ENCODE results near the gene C14orf180. TPM values are rescaled to one million over a fixed set of nuclear protein-coding genes. Genes with fewer than 3 reads are reported as not detected.

Gene C14orf180
- total RNA-seq, 1 donor from 2014 or later = not detected

GRCh38 chr14:104596451-104596918 lies 16.9 kb downstream of the C14orf180 start:
- H3K4me3 Mint-ChIP-seq (ENCODE audit: unreplicated experiment) = no peak overlapping the region
- no peaks in the 10 kb centered on the region for H4K20me1 ChIP-seq (ENCODE audit: insufficient read depth, low read length)
- no peaks in the 10 kb centered on the region for H3K79me2 ChIP-seq (ENCODE audit: insufficient read depth, low read length)
- H3K9me3 ChIP-seq (ENCODE audit: insufficient read depth, low read depth, low read length) = no peaks in the 10 kb centered on the region
- peaks cover 2% of the 10 kb centered on the region for H3K36me3 Mint-ChIP-seq (ENCODE audit: low read depth, unreplicated experiment)
- FAIRE-seq (no peak), DNase-seq (ENCODE audit: low read depth) (no peak)
- H3K4me1 Mint-ChIP-seq (ENCODE audit: low read depth, unreplicated experiment) = no peaks in the 10 kb centered on the region
- TF ChIP-seq CTCF (IDR thresholded peaks at IDR 0.05; ENCODE audit: insufficient read depth, low read depth, low read length) = no peak
- TF ChIP-seq EZH2 (IDR thresholded peaks at IDR 0.05; ENCODE audit: insufficient read depth, low read length) = no peak
- no peaks in the 10 kb centered on the region for H3K4me1 ChIP-seq (ENCODE audit: insufficient read depth, low read length)
- H3K4me2 ChIP-seq (ENCODE audit: low read length) = no peak overlapping the region
- H3K36me3 ChIP-seq (ENCODE audit: insufficient read depth, low read length) = no peaks in the 10 kb centered on the region
- no peaks in the 10 kb centered on the region for H3K9me3 Mint-ChIP-seq (ENCODE audit: unreplicated experiment)
- peaks cover 40% of the 10 kb centered on the region for H3K27me3 Mint-ChIP-seq (ENCODE audit: low read depth, unreplicated experiment)
- no peak overlapping the region for H3K27ac ChIP-seq (ENCODE audit: low read depth, low read length)
- H3K27ac Mint-ChIP-seq (ENCODE audit: unreplicated experiment) = no peak overlapping the region
- H3K4me3 ChIP-seq (ENCODE audit: insufficient read depth, low read depth, low read length) = no peak overlapping the region
- no peak overlapping the region for H2AFZ ChIP-seq (ENCODE audit: low read depth, low read length)
- no peak overlapping the region for H3K9ac ChIP-seq (ENCODE audit: low read length)
- peaks cover 2% of the 10 kb centered on the region for H3K27me3 ChIP-seq (ENCODE audit: insufficient read depth, low read length)

DNA sequence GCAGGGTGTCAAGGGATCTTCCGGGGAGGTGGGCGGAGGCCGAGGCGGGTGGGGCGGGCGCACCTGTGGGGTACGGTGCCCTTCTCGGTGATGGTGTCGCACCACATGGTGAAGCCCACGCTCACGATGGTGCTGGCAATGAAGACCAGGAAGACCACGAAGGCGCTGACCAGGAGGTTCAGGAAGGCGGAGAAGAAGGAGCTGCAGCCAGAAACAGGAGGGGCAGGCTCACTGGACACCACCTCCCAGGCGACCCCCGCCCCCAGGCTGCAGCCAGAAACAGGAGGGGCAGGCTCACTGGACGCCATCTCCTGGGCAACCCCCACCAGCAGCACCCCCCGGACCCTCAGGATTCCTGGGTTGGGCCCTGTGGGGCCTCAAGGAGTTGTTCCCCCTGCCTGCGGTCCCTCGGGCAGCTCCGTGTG lies 17.4 kb downstream of the C14orf180 start:
- Histone ChIP-seq H2AFZ (ENCODE audit: low read depth, low read length) (no peak overlapping the region), H4K20me1 (ENCODE audit: insufficient read depth, low read length) (no peaks in the 10 kb centered on the region), H3K4me3 (ENCODE audit: insufficient read depth, low read depth, low read length) (no peak overlapping the region), H3K4me2 (ENCODE audit: low read length) (no peak overlapping the region), H3K27ac (ENCODE audit: low read depth, low read length) (no peak overlapping the region), H3K9ac (ENCODE audit: low read length) (no peak overlapping the region), H3K36me3 (ENCODE audit: insufficient read depth, low read length) (no peaks in the 10 kb centered on the region), H3K9me3 (ENCODE audit: insufficient read depth, low read depth, low read length) (no peaks in the 10 kb centered on the region), H3K4me1 (ENCODE audit: insufficient read depth, low read length) (no peaks in the 10 kb centered on the region), H3K79me2 (ENCODE audit: insufficient read depth, low read length) (no peaks in the 10 kb centered on the region), H3K27me3 (ENCODE audit: insufficient read depth, low read length) (peaks cover 5% of the 10 kb centered on the region)
- H3K4me1 Mint-ChIP-seq (ENCODE audit: low read depth, unreplicated experiment) = no peaks in the 10 kb centered on the region
- no peaks in the 10 kb centered on the region for H3K9me3 Mint-ChIP-seq (ENCODE audit: unreplicated experiment)
- H3K27me3 Mint-ChIP-seq (ENCODE audit: low read depth, unreplicated experiment) = peaks cover 41% of the 10 kb centered on the region
- no peak overlapping the region for H3K4me3 Mint-ChIP-seq (ENCODE audit: unreplicated experiment)
- TF ChIP-seq CTCF (IDR thresholded peaks at IDR 0.05; ENCODE audit: insufficient read depth, low read depth, low read length) (no peak), EZH2 (IDR thresholded peaks at IDR 0.05; ENCODE audit: insufficient read depth, low read length) (no peak)
- DNase-seq (ENCODE audit: low read depth) (no peak), FAIRE-seq (no peak)
- no peak overlapping the region for H3K27ac Mint-ChIP-seq (ENCODE audit: unreplicated experiment)
- peaks cover 2% of the 10 kb centered on the region for H3K36me3 Mint-ChIP-seq (ENCODE audit: low read depth, unreplicated experiment)

DNA sequence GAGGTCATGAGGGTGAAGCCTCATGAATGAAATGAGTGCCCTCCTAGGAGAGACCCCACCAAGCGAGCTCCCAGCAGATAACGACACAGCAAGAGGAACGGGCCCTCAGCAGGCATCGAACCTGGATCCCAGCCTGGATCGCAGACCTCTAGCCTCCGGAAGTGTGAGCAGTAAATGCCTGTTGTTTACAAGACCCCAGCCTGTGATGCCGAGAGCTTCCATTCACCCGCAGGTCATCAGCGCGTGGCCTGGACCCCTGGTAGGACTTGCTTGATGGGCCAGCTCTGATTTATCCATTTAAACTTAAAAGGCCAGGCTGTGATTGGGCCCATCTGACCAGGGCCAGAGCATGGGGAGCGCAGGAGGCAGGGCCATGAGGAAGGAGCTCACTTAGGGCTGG lies 18.0 kb downstream of the C14orf180 start:
- H3K4me2 ChIP-seq (ENCODE audit: low read length) = no peak overlapping the region
- H3K9me3 ChIP-seq (ENCODE audit: insufficient read depth, low read depth, low read length) = no peaks in the 10 kb centered on the region
- no peaks in the 10 kb centered on the region for H4K20me1 ChIP-seq (ENCODE audit: insufficient read depth, low read length)
- no peaks in the 10 kb centered on the region for H3K36me3 ChIP-seq (ENCODE audit: insufficient read depth, low read length)
- DNase-seq (ENCODE audit: low read depth) (no peak), FAIRE-seq (no peak)
- H3K4me1 ChIP-seq (ENCODE audit: insufficient read depth, low read length) = no peaks in the 10 kb centered on the region
- Mint-ChIP-seq H3K4me3 (ENCODE audit: unreplicated experiment) (no peak overlapping the region), H3K4me1 (ENCODE audit: low read depth, unreplicated experiment) (no peaks in the 10 kb centered on the region), H3K36me3 (ENCODE audit: low read depth, unreplicated experiment) (peaks cover 2% of the 10 kb centered on the region), H3K27ac (ENCODE audit: unreplicated experiment) (no peak overlapping the region), H3K27me3 (ENCODE audit: low read depth, unreplicated experiment) (peaks cover 42% of the 10 kb centered on the region), H3K9me3 (ENCODE audit: unreplicated experiment) (no peaks in the 10 kb centered on the region)
- H3K9ac ChIP-seq (ENCODE audit: low read length) = no peak overlapping the region
- no peak overlapping the region for H3K27ac ChIP-seq (ENCODE audit: low read depth, low read length)
- H3K4me3 ChIP-seq (ENCODE audit: insufficient read depth, low read depth, low read length) = no peak overlapping the region
- H2AFZ ChIP-seq (ENCODE audit: low read depth, low read length) = no peak overlapping the region
- H3K79me2 ChIP-seq (ENCODE audit: insufficient read depth, low read length) = no peaks in the 10 kb centered on the region
- peaks cover 6% of the 10 kb centered on the region for H3K27me3 ChIP-seq (ENCODE audit: insufficient read depth, low read length)
- TF ChIP-seq CTCF (IDR thresholded peaks at IDR 0.05; ENCODE audit: insufficient read depth, low read depth, low read length) (no peak), EZH2 (IDR thresholded peaks at IDR 0.05; ENCODE audit: insufficient read depth, low read length) (no peak)

Data from astrocyte (in vitro differentiated cells and primary cell).